Suprapubic skin (tissue), 4 donors: ENCODE data around the gene TGFB1. TPM values are rescaled to one million over a fixed set of nuclear protein-coding genes. Genes with fewer than 3 reads are reported as not detected.
A peak's percentile ranks its signal among the peaks of the same experiment; 100 is the strongest.

Experiments
- DNase-seq, 2 donors: peaks; one replicate each; pipeline ENCODE4 v3.0.0-alpha.2; 2019; ENCODE audit warnings: low spot score in 2 of 2
- H3K27ac ChIP-seq: fragments of 200-600 bp; sonication (generic); one replicate; pipeline ENCODE4 v1.5.1; 2019
- H3K27me3 ChIP-seq: fragments of 200-600 bp; sonication (generic); one replicate; pipeline ENCODE4 v1.5.1; 2019
- H3K36me3 ChIP-seq: fragments of 200-600 bp; sonication (generic); one replicate; pipeline ENCODE4 v1.5.1; 2019
- H3K4me1 ChIP-seq: fragments of 200-600 bp; sonication (generic); one replicate; pipeline ENCODE4 v1.5.1; 2019
- H3K4me3 ChIP-seq: fragments of 200-600 bp; sonication (generic); one replicate; pipeline ENCODE4 v1.5.1; 2019; ENCODE audit warnings: mild to moderate bottlenecking
- H3K9me3 ChIP-seq: fragments of 200-600 bp; sonication (generic); one replicate; pipeline ENCODE4 v1.5.1; 2019
- CTCF ChIP-seq, 2 donors: fragments of 200-600 bp in 1 of 2; fragments of 450-650 bp in 1 of 2; sonication (generic) in 1 of 2; IDR thresholded peaks; one replicate each; pipeline ENCODE4 v1.5.1; 2016 to 2019; ENCODE audit warnings: antibody characterized with exemption in 2 of 2, mild to moderate bottlenecking in 1 of 2, moderate library complexity in 1 of 2
- EP300 ChIP-seq: sonication (generic); formaldehyde crosslinking; IDR thresholded peaks from one replicate; pipeline ENCODE4 v1.6.1; 2017; ENCODE audit warnings: antibody characterized with exemption
- POLR2A ChIP-seq, 2 donors: fragments of 450-650 bp; IDR thresholded peaks; one replicate each; pipeline ENCODE4 v1.6.1; 2017; ENCODE audit warnings: antibody characterized with exemption in 2 of 2, mild to moderate bottlenecking in 2 of 2, moderate library complexity in 2 of 2
- POLR2AphosphoS5 ChIP-seq, 3 donors: sonication (generic); formaldehyde crosslinking; IDR thresholded peaks; one replicate each; pipeline ENCODE4 v1.6.1; 2017; ENCODE audit warnings: antibody characterized with exemption in 3 of 3
- WGBS: methylation state at CpG from one replicate; pipeline ENCODE4 v1.1.5; 2018; 5-methylcytosine and 5-hydroxymethylcytosine counted together
- total RNA-seq, 4 donors: library from RNA; depleted of rRNA; stranded (reverse); fragments of >200 nt; gene quantifications; one replicate each; pipeline ENCODE4 v1.1.0, GENCODE V29; 2016

Gene TGFB1
- 10 to 100 TPM; 16.4 to 19.9 (median 17.4) TPM for total RNA-seq

GRCh38 chr19:41353466-41354342 lies at the start of gene TGFB1:
Gene TGFB1 (minus strand): TSS chr19:41353922. CDS start chr19:41353044, 878 bp downstream.
- TF ChIP-seq POLR2A (IDR thresholded peaks at IDR 0.05): no peak
- no peak for TF ChIP-seq EP300
- TF ChIP-seq CTCF (IDR thresholded peaks at IDR 0.05): peak; percentile 72 to 95
- TF ChIP-seq POLR2AphosphoS5 (IDR thresholded peaks at IDR 0.05): no peak
- no peaks in the 10 kb centered on the region for H3K27me3 ChIP-seq
- peak; percentile 93 to 94 for DNase-seq
- WGBS: 2% methylated on average over 25 of the region's 78 CpGs
- H3K9me3 ChIP-seq: no peaks in the 10 kb centered on the region
- peaks cover 69% of the 10 kb centered on the region for H3K4me1 ChIP-seq
- no peaks in the 10 kb centered on the region for H3K36me3 ChIP-seq
- peak within 1 kb of the TSS; percentile 77 for H3K27ac ChIP-seq
- H3K4me3 ChIP-seq: peak within 1 kb of the TSS; percentile 69

GRCh38 chr19:41402010-41402409 lies 48.3 kb upstream of the TGFB1 start:
- H3K27ac ChIP-seq: no peak overlapping the region
- H3K9me3 ChIP-seq: no peaks in the 10 kb centered on the region
- no peak for DNase-seq
- peaks cover 5% of the 10 kb centered on the region for H3K36me3 ChIP-seq
- H3K4me1 ChIP-seq: peaks cover 33% of the 10 kb centered on the region
- H3K27me3 ChIP-seq: no peaks in the 10 kb centered on the region
- WGBS: 60% methylated on average over 3 of the region's 3 CpGs
- no peak for TF ChIP-seq POLR2A (IDR thresholded peaks at IDR 0.05)
- no peak for TF ChIP-seq POLR2AphosphoS5 (IDR thresholded peaks at IDR 0.05)
- TF ChIP-seq CTCF (IDR thresholded peaks at IDR 0.05): no peak
- no peak for TF ChIP-seq EP300
- H3K4me3 ChIP-seq: no peak overlapping the region

- H3K27me3 ChIP-seq: no peaks in the 10 kb centered on the region
- peaks cover 5% of the 10 kb centered on the region for H3K36me3 ChIP-seq
- 73% methylated on average over 4 of the region's 4 CpGs for WGBS
- no peak overlapping the region for H3K4me3 ChIP-seq
- no peak overlapping the region for H3K27ac ChIP-seq
- H3K9me3 ChIP-seq: no peaks in the 10 kb centered on the region
- H3K4me1 ChIP-seq: peaks cover 38% of the 10 kb centered on the region
- DNase-seq: no peak
- TF ChIP-seq POLR2AphosphoS5 (IDR thresholded peaks at IDR 0.05): no peak
- no peak for TF ChIP-seq CTCF (IDR thresholded peaks at IDR 0.05)
- TF ChIP-seq EP300: no peak
- no peak for TF ChIP-seq POLR2A (IDR thresholded peaks at IDR 0.05)
These were observed 47.8 kb upstream of the TGFB1 start for GRCh38 chr19:41401483-41401882.

- DNase-seq: no peak
- no peaks in the 10 kb centered on the region for H3K9me3 ChIP-seq
- H3K36me3 ChIP-seq: peaks cover 5% of the 10 kb centered on the region
- no peak overlapping the region for H3K27ac ChIP-seq
- 93% methylated on average over 2 of the region's 2 CpGs for WGBS
- H3K4me3 ChIP-seq: no peak overlapping the region
- H3K27me3 ChIP-seq: no peaks in the 10 kb centered on the region
- peaks cover 37% of the 10 kb centered on the region for H3K4me1 ChIP-seq
- no peak for TF ChIP-seq POLR2AphosphoS5 (IDR thresholded peaks at IDR 0.05)
- no peak for TF ChIP-seq EP300
- TF ChIP-seq POLR2A (IDR thresholded peaks at IDR 0.05): no peak
- no peak for TF ChIP-seq CTCF (IDR thresholded peaks at IDR 0.05)
These were observed 45.8 kb upstream of the TGFB1 start for GRCh38 chr19:41399525-41399924.

GRCh38 chr19:41399091-41399490 lies 45.4 kb upstream of the TGFB1 start:
- Histone ChIP-seq H3K27ac (no peak overlapping the region), H3K4me1 (peaks cover 37% of the 10 kb centered on the region), H3K36me3 (peaks cover 5% of the 10 kb centered on the region), H3K27me3 (no peaks in the 10 kb centered on the region), H3K9me3 (no peaks in the 10 kb centered on the region), H3K4me3 (peak overlapping the region; percentile 96)
- TF ChIP-seq POLR2AphosphoS5 (IDR thresholded peaks at IDR 0.05) (no peak), EP300 (no peak), POLR2A (IDR thresholded peaks at IDR 0.05) (no peak)
- 78% methylated on average over 3 of the region's 3 CpGs for WGBS
- no peak for DNase-seq
